SU-DHL-6 (cell line): ENCODE measurements around the gene PDLIM7.

Experiments used
- H2AFZ ChIP-seq: fragments of 200-600 bp; sonication (generic); 2 replicates; pipeline ENCODE4 v1.6.1; 2014; ENCODE audit warnings: low read depth, mild to moderate bottlenecking, moderate library complexity, mixed read lengths, antibody characterized with exemption, low read length; ENCODE audit not compliant: severe bottlenecking
- H3F3A ChIP-seq: fragments of 200-600 bp; shearing (Covaris generic); 2 replicates; pipeline ENCODE4 v1.6.0; 2016; ENCODE audit warnings: antibody characterized with exemption, mild to moderate bottlenecking; ENCODE audit not compliant: insufficient read depth
- H3K27ac ChIP-seq: fragments of 200-600 bp; sonication (generic); 2 replicates; pipeline ENCODE4 v1.5.1; 2016; ENCODE audit warnings: low read depth, mild to moderate bottlenecking, low read length, moderate library complexity, mixed read lengths
- H3K27me3 ChIP-seq: fragments of 200-600 bp; sonication (generic), shearing (Covaris generic); 2 replicates; pipeline ENCODE4 v1.6.0; 2014; ENCODE audit warnings: mild to moderate bottlenecking, low read length
- H3K36me3 ChIP-seq: fragments of 200-600 bp; sonication (generic); 2 replicates; pipeline ENCODE4 v1.6.1; 2014; ENCODE audit warnings: mild to moderate bottlenecking, low read length, mixed read lengths
- H3K4me2 ChIP-seq: fragments of 300-600, 200-600 bp; shearing (Covaris generic), sonication (generic); 2 replicates; pipeline ENCODE4 v1.6.0; 2014; ENCODE audit warnings: low read length, low read depth, mild to moderate bottlenecking; ENCODE audit not compliant: poor library complexity, severe bottlenecking
- H3K4me3 ChIP-seq: fragments of 200-600 bp; sonication (generic); 2 replicates; pipeline ENCODE4 v1.5.1; 2014; ENCODE audit warnings: antibody characterized with exemption, low read length, mild to moderate bottlenecking, mixed read lengths; ENCODE audit not compliant: insufficient read depth, poor library complexity, severe bottlenecking
- H3K79me2 ChIP-seq: fragments of 200-600 bp; sonication (generic); 2 replicates; pipeline ENCODE4 v1.6.1; 2014; ENCODE audit warnings: mild to moderate bottlenecking, low read length, moderate library complexity; ENCODE audit not compliant: insufficient read depth
- H3K9ac ChIP-seq: fragments of 200-600 bp; sonication (generic); 2 replicates; pipeline ENCODE4 v1.7.0; 2014; ENCODE audit warnings: mild to moderate bottlenecking, low read length
- H3K9me2 ChIP-seq: fragments of 200-600 bp; sonication (generic); replicated peaks from 2 replicates; pipeline ENCODE4 v1.6.1; 2014; ENCODE audit warnings: low read length; ENCODE audit not compliant: insufficient read depth
- H3K9me3 ChIP-seq: fragments of 200-600 bp; sonication (generic); 2 replicates; pipeline ENCODE4 v1.6.1; 2014; ENCODE audit warnings: low read length, mixed read lengths; ENCODE audit not compliant: insufficient read depth
- H4K20me1 ChIP-seq: fragments of 200-600 bp; sonication (generic); 2 replicates; pipeline ENCODE4 v1.6.1; 2014; ENCODE audit warnings: low read depth, mild to moderate bottlenecking, antibody characterized with exemption, low read length, moderate library complexity, mixed read lengths
- CTCF ChIP-seq: fragments of 200-600 bp; sonication (generic); IDR thresholded peaks from one replicate; pipeline ENCODE4 v1.5.1; 2017; ENCODE audit warnings: antibody characterized with exemption, mild to moderate bottlenecking, low read length, moderate library complexity; ENCODE audit not compliant: insufficient read depth, poor library complexity, severe bottlenecking
- EZH2phosphoT487 ChIP-seq: fragments of 200-600 bp; sonication (generic), shearing (Covaris generic); conservative IDR thresholded peaks from 2 replicates; pipeline ENCODE4 v1.6.1; 2018; ENCODE audit warnings: mild to moderate bottlenecking, antibody characterized with exemption, low read length, moderate library complexity, mixed read lengths

Gene PDLIM7

DNA sequence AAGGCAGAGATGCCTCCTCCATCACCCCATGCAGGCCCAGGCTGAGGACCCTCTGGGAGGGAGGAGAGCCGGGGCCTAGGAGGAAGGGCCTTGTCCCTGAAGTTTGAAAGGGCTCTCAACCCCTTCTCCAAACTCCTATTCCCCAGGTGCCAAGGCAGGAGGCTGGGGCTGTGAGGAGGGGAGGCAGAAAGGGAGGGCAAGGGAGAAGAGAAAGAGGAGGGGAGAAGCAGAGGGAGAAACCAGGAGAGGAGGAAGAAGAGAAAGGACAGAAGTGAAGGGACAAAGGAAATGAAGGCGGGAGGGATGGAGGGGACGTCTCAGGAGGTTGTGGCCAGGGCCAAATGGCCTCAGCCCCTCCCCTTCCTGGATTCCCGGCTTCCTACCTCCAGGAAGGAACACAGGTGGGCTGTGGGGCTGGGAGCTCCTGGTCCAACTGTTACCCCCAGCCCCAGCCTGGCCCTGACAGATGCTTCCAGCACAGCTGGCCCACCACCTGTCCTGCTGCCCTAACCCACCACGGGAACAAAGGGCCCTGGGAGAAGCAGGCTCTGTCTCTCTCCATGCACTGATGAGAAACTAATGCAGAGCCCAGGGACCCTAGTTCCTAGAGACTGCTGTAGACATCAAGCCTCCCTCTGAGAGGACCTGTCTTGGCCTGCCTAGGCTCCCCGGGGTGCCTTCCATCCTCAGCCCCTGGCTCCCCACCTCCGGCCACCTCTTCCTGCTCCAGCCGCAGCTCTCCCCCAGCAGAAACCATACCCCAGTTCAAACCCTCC lies 27.5 kb downstream of the PDLIM7 start:
- H3K27ac ChIP-seq = no peak overlapping the region
- no peak for TF ChIP-seq CTCF
- TF ChIP-seq EZH2phosphoT487 = no peak
- no peak overlapping the region for H3K9ac ChIP-seq
- H3K27me3 ChIP-seq = no peaks in the 10 kb centered on the region
- H3K4me3 ChIP-seq = no peak overlapping the region
- no peak overlapping the region for H3K4me2 ChIP-seq
- H3K79me2 ChIP-seq = peaks cover 13% of the 10 kb centered on the region
- no peaks in the 10 kb centered on the region for H4K20me1 ChIP-seq
- H3K36me3 ChIP-seq = peaks cover 3% of the 10 kb centered on the region; the same call in 1 of the 2 replicates
- H2AFZ ChIP-seq = no peak overlapping the region
- H3F3A ChIP-seq = no peaks in the 10 kb centered on the region; the same call in 1 of the 2 replicates
- H3K9me3 ChIP-seq = no peaks in the 10 kb centered on the region
- no peaks in the 10 kb centered on the region for H3K9me2 ChIP-seq

GRCh38 chr5:177468685-177469628 lies 28.4 kb downstream of the PDLIM7 start:
- Histone ChIP-seq H3K27me3 (no peaks in the 10 kb centered on the region), H2AFZ (no peak overlapping the region), H3K9ac (no peak overlapping the region), H3K79me2 (peaks cover 13% of the 10 kb centered on the region), H3K9me2 (no peaks in the 10 kb centered on the region), H3K4me3 (no peak overlapping the region), H4K20me1 (no peaks in the 10 kb centered on the region), H3K4me2 (no peak overlapping the region), H3K36me3 (peaks cover 3% of the 10 kb centered on the region; the same call in 1 of the 2 replicates), H3K27ac (no peak overlapping the region), H3K9me3 (no peaks in the 10 kb centered on the region), H3F3A (no peaks in the 10 kb centered on the region)
- TF ChIP-seq EZH2phosphoT487 = no peak
- no peak for TF ChIP-seq CTCF

GRCh38 chr5:177468329-177468684 lies 29.1 kb downstream of the PDLIM7 start:
- Histone ChIP-seq H3K79me2 (peaks cover 13% of the 10 kb centered on the region), H3K36me3 (peaks cover 3% of the 10 kb centered on the region; the same call in 1 of the 2 replicates), H3K27me3 (no peaks in the 10 kb centered on the region), H3K9ac (no peak overlapping the region), H3K27ac (no peak overlapping the region), H3K9me3 (no peaks in the 10 kb centered on the region), H4K20me1 (no peaks in the 10 kb centered on the region), H3K4me2 (no peak overlapping the region), H2AFZ (no peak overlapping the region), H3K9me2 (no peaks in the 10 kb centered on the region), H3K4me3 (no peak overlapping the region), H3F3A (no peaks in the 10 kb centered on the region)
- TF ChIP-seq CTCF = no peak
- TF ChIP-seq EZH2phosphoT487 = no peak
